ENCODE data around the gene RNF144A.

RNF144A gene

GRCh38 chr2:7084601-7085000 is 167.4 kb downstream of the RNF144A start:
- peaks cover 5% of the 10 kb centered on the region; the same call in 1 of the 2 replicates for H3K9me3 ChIP-seq (ENCODE audit: insufficient read depth, low read depth, low read length)
- H3K36me3 ChIP-seq (ENCODE audit: insufficient read depth, low read length) = no peaks in the 10 kb centered on the region
- TF ChIP-seq EZH2phosphoT487 (IDR thresholded peaks at IDR 0.05; ENCODE audit: borderline replicate concordance) (no peak), CTCF (conservative IDR thresholded peaks at IDR 0.05; ENCODE audit: low read length) (no peak)
- H3K79me2 ChIP-seq (ENCODE audit: insufficient read depth, low read length) = no peaks in the 10 kb centered on the region
- H3K9ac ChIP-seq (ENCODE audit: low read depth, low read length, poor library complexity, severe bottlenecking) = no peak overlapping the region
- no peaks in the 10 kb centered on the region for H4K20me1 ChIP-seq (ENCODE audit: insufficient read depth, low read length, poor library complexity, severe bottlenecking)
- no peak overlapping the region for H3K4me2 ChIP-seq (ENCODE audit: low read depth, low read length, poor library complexity, severe bottlenecking)
- H3K4me3 ChIP-seq (ENCODE audit: low read length, poor library complexity, severe bottlenecking) = no peak overlapping the region
- H3K4me1 ChIP-seq (ENCODE audit: insufficient read depth, low read length, poor library complexity, severe bottlenecking) = no peaks in the 10 kb centered on the region
- no peak overlapping the region for H2AFZ ChIP-seq (ENCODE audit: low read length)
- no peaks in the 10 kb centered on the region for H3K27me3 ChIP-seq (ENCODE audit: insufficient read depth, low read length, poor library complexity, severe bottlenecking)
- no peaks in the 10 kb centered on the region for H3K9me2 ChIP-seq (replicated peaks; ENCODE audit: low read depth, low read length)
- H3F3A ChIP-seq (ENCODE audit: low read depth) = no peaks in the 10 kb centered on the region

GRCh38 chr2:7089284-7089683 is 172.1 kb downstream of the RNF144A start:
- peaks cover 2% of the 10 kb centered on the region; the same call in 1 of the 2 replicates for H3K9me3 ChIP-seq (ENCODE audit: insufficient read depth, low read depth, low read length)
- no peaks in the 10 kb centered on the region for H3K79me2 ChIP-seq (ENCODE audit: insufficient read depth, low read length)
- no peaks in the 10 kb centered on the region for H3K36me3 ChIP-seq (ENCODE audit: insufficient read depth, low read length)
- TF ChIP-seq CTCF (conservative IDR thresholded peaks at IDR 0.05; ENCODE audit: low read length) (no peak), EZH2phosphoT487 (IDR thresholded peaks at IDR 0.05; ENCODE audit: borderline replicate concordance) (no peak)
- no peaks in the 10 kb centered on the region for H3F3A ChIP-seq (ENCODE audit: low read depth)
- H2AFZ ChIP-seq (ENCODE audit: low read length) = no peak overlapping the region
- no peak overlapping the region for H3K9ac ChIP-seq (ENCODE audit: low read depth, low read length, poor library complexity, severe bottlenecking)
- no peaks in the 10 kb centered on the region for H3K27me3 ChIP-seq (ENCODE audit: insufficient read depth, low read length, poor library complexity, severe bottlenecking)
- no peaks in the 10 kb centered on the region for H3K4me1 ChIP-seq (ENCODE audit: insufficient read depth, low read length, poor library complexity, severe bottlenecking)
- no peak overlapping the region for H3K4me3 ChIP-seq (ENCODE audit: low read length, poor library complexity, severe bottlenecking)
- no peaks in the 10 kb centered on the region for H4K20me1 ChIP-seq (ENCODE audit: insufficient read depth, low read length, poor library complexity, severe bottlenecking)
- no peaks in the 10 kb centered on the region for H3K9me2 ChIP-seq (replicated peaks; ENCODE audit: low read depth, low read length)
- H3K4me2 ChIP-seq (ENCODE audit: low read depth, low read length, poor library complexity, severe bottlenecking) = no peak overlapping the region

- Histone ChIP-seq H2AFZ (ENCODE audit: low read length) (no peak overlapping the region), H3K4me2 (ENCODE audit: low read depth, low read length, poor library complexity, severe bottlenecking) (no peak overlapping the region), H4K20me1 (ENCODE audit: insufficient read depth, low read length, poor library complexity, severe bottlenecking) (no peaks in the 10 kb centered on the region), H3K9me2 (replicated peaks; ENCODE audit: low read depth, low read length) (no peaks in the 10 kb centered on the region), H3K4me1 (ENCODE audit: insufficient read depth, low read length, poor library complexity, severe bottlenecking) (no peaks in the 10 kb centered on the region), H3K79me2 (ENCODE audit: insufficient read depth, low read length) (no peaks in the 10 kb centered on the region), H3K27me3 (ENCODE audit: insufficient read depth, low read length, poor library complexity, severe bottlenecking) (no peaks in the 10 kb centered on the region), H3K9me3 (ENCODE audit: insufficient read depth, low read depth, low read length) (no peaks in the 10 kb centered on the region), H3F3A (ENCODE audit: low read depth) (no peaks in the 10 kb centered on the region), H3K9ac (ENCODE audit: low read depth, low read length, poor library complexity, severe bottlenecking) (no peak overlapping the region), H3K4me3 (ENCODE audit: low read length, poor library complexity, severe bottlenecking) (no peak overlapping the region), H3K36me3 (ENCODE audit: insufficient read depth, low read length) (no peaks in the 10 kb centered on the region)
- no peak for TF ChIP-seq CTCF (conservative IDR thresholded peaks at IDR 0.05; ENCODE audit: low read length)
- no peak for TF ChIP-seq EZH2phosphoT487 (IDR thresholded peaks at IDR 0.05; ENCODE audit: borderline replicate concordance)
Observed at GRCh38 chr2:7089898-7090510, 172.8 kb downstream of the RNF144A start.
